ENCODE results near the gene TTC29.

Gene TTC29

DNA sequence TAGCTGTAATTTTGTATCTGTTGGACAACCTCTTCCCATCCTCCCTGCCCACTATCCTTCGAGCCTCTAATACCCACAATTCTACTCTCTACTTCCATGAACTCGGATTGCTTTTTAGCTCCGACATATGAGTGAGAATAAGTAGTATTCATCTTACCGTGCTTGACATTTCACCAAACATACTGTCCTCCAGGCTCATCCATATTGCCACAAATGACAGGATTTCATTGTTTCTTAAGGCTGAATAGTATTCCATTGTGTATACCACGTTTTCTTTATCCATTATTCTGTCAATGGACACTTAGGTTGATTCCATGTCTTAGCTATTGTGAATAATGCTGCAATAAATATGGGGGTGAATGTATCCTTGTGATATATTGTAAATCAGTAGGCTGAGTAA is 26.4 kb upstream of the TTC29 start:
- H3K36me3 ChIP-seq (ENCODE audit: control insufficient read depth in 2 of 2, insufficient read depth in 1 of 2, low read length in 2 of 2), result no peaks in the 10 kb centered on the region

DNA sequence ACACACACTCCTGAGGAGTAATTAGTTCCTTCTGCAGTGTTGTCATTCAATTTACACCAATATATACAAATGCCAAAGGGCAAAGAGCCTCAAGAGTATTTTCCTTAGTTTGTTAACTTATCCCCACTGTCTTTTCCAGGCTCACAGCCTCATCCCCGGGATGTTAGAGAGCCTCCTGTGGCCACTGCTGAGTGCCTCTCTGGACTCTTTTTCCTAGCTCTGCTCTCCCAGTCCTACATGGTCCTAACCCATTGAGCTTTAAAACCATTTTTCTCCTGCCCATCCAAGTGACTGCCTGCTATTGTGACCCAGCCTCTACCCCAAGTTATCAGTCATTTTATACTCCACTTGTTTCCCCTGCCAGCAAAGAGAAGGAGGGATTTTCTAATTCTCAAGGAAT is 23.5 kb upstream of the TTC29 start:
- Histone ChIP-seq H3K36me3 (ENCODE audit: control insufficient read depth in 2 of 2, insufficient read depth in 1 of 2, low read length in 2 of 2) (no peaks in the 10 kb centered on the region), H3K9me3 (ENCODE audit: control insufficient read depth, insufficient read depth, low read depth, low read length) (no peaks in the 10 kb centered on the region), H3K4me1 (ENCODE audit: control insufficient read depth, insufficient read depth, low read length) (no peaks in the 10 kb centered on the region), H3K4me3 (ENCODE audit: low read depth, low read length) (no peak overlapping the region), H3K27ac (ENCODE audit: extremely low read depth, low read depth, low read length) (no peak overlapping the region)
- TF ChIP-seq ZNF530 (tag by site-specific recombination; IDR thresholded peaks at IDR 0.05; ENCODE audit: low read depth), result no peak
- TF ChIP-seq SETDB1 (IDR thresholded peaks at IDR 0.05; ENCODE audit: insufficient read length, low read length), result peak; percentile 32
- no peak for TF ChIP-seq ZBTB8A (tag by site-specific recombination; IDR thresholded peaks at IDR 0.05)
- POLR2A ChIA-PET, result no interaction called here
- CTCF ChIA-PET, result interaction anchor here (0.6 kb wide), 1 partner anchor 1000 kb away, joined by 4 read pairs; no protein-coding TSS in a partner anchor

More for the DNA sequence above, 26.4 kb upstream of the TTC29 start:
- TF ChIP-seq GLIS1 (tag by site-specific recombination; IDR thresholded peaks at IDR 0.05) (no peak), ZNF311 (tag by site-specific recombination; IDR thresholded peaks at IDR 0.05; ENCODE audit: borderline replicate concordance) (no peak), SETDB1 (IDR thresholded peaks at IDR 0.05; ENCODE audit: insufficient read length, low read length) (no peak), ZNF501 (tag by site-specific recombination; IDR thresholded peaks at IDR 0.05) (no peak), ZNF677 (tag by site-specific recombination; IDR thresholded peaks at IDR 0.05) (no peak)
- Histone ChIP-seq H3K4me3 (ENCODE audit: low read depth, low read length) (no peak overlapping the region), H3K9me3 (ENCODE audit: control insufficient read depth, insufficient read depth, low read depth, low read length) (no peaks in the 10 kb centered on the region), H3K27ac (ENCODE audit: extremely low read depth, low read depth, low read length) (no peak overlapping the region), H3K4me1 (ENCODE audit: control insufficient read depth, insufficient read depth, low read length) (peaks cover 6% of the 10 kb centered on the region; the same call in 1 of the 2 replicates)
- ChIA-PET CTCF (no interaction called here), POLR2A (no interaction called here)

DNA sequence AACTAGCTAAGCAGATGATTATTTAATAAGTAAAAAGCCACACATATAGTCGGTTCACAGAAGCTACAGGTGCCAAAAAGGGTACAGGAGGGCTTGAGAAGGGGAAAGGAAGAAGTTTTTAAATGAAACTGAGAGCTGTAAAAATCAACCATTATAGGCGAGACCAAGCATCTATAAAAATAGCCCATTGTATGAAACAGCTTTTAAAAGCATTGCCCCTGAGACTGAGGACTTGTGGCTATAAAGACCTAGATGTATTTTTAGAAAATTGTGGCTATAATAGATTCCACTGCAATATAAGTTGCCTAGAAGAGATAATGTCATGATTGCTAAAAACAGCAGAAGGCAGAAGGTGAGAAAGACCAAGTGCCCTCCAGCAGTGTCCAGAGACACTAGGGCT is 15.0 kb upstream of the TTC29 start:
- H3K4me3 ChIP-seq (ENCODE audit: low read depth, low read length), result no peak overlapping the region
- no peaks in the 10 kb centered on the region for H3K36me3 ChIP-seq (ENCODE audit: control insufficient read depth in 2 of 2, insufficient read depth in 1 of 2, low read length in 2 of 2)
- no peaks in the 10 kb centered on the region for H3K9me3 ChIP-seq (ENCODE audit: control insufficient read depth, insufficient read depth, low read depth, low read length)
- ChIA-PET CTCF (no interaction called here), POLR2A (no interaction called here)
- no peak overlapping the region for H3K27ac ChIP-seq (ENCODE audit: extremely low read depth, low read depth, low read length)
- TF ChIP-seq SCRT2 (tag by site-specific recombination; IDR thresholded peaks at IDR 0.05) (peak; percentile 39; the same call in 1 of the 2 replicates), ZNF830 (tag by site-specific recombination; IDR thresholded peaks at IDR 0.05; ENCODE audit: low read depth) (no peak)
- H3K4me1 ChIP-seq (ENCODE audit: control insufficient read depth, insufficient read depth, low read length), result peaks cover 6% of the 10 kb centered on the region; the same call in 1 of the 2 replicates

DNA sequence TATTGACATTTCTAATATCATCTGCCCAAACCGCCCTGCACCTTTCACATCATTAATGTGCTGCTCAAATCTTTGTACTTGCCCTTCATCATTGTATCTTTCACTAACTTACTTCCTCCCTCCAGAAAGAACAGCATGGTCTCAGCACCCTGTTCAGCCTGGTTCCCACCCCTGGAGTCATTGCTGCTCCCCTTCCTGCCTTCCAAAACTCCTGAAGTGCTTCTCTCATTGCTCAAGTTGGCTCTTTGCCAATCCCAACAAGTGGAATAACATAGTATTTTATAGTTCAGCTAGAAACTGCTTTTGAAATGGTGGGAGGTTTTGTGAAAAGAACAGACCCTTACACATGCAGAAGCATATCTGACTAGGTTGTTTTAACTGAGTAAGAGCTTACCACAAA is 14.0 kb upstream of the TTC29 start:
- no peaks in the 10 kb centered on the region for H3K9me3 ChIP-seq (ENCODE audit: control insufficient read depth, insufficient read depth, low read depth, low read length)
- no peak overlapping the region for H3K4me3 ChIP-seq (ENCODE audit: low read depth, low read length)
- H3K27ac ChIP-seq (ENCODE audit: extremely low read depth, low read depth, low read length), result no peak overlapping the region
- no peaks in the 10 kb centered on the region for H3K36me3 ChIP-seq (ENCODE audit: control insufficient read depth in 2 of 2, insufficient read depth in 1 of 2, low read length in 2 of 2)
- POLR2A ChIA-PET, result no interaction called here
- peak; percentile 47 for TF ChIP-seq ZIC2 (tag by site-specific recombination; IDR thresholded peaks at IDR 0.05)
- TF ChIP-seq KLF9 (tag by site-specific recombination; IDR thresholded peaks at IDR 0.05; ENCODE audit: low read depth), result no peak
- 0 out of 2 replicates have a peak, but pooled peaks have one; percentile 26 for TF ChIP-seq FEZF1 (tag by site-specific recombination; IDR thresholded peaks at IDR 0.05)
- TF ChIP-seq, protein P1, sequence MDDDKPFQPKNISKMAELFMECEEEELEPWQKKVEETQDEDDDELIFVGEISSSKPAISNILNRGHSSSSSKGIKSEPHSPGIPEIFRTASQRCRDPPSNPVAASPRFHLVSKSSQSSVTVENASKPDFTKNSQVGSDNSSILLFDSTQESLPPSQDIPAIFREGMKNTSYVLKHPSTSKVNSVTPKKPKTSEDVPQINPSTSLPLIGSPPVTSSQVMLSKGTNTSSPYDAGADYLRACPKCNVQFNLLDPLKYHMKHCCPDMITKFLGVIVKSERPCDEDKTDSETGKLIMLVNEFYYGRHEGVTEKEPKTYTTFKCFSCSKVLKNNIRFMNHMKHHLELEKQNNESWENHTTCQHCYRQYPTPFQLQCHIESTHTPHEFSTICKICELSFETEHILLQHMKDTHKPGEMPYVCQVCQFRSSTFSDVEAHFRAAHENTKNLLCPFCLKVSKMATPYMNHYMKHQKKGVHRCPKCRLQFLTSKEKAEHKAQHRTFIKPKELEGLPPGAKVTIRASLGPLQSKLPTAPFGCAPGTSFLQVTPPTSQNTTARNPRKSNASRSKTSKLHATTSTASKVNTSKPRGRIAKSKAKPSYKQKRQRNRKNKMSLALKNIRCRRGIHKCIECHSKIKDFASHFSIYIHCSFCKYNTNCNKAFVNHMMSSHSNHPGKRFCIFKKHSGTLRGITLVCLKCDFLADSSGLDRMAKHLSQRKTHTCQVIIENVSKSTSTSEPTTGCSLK (tag by site-specific recombination; IDR thresholded peaks at IDR 0.05), result no peak
- TF ChIP-seq SCRT2 (tag by site-specific recombination; IDR thresholded peaks at IDR 0.05), result 0 out of 2 replicates have a peak, but pooled peaks have one; percentile 10
- TF ChIP-seq, protein P2, sequence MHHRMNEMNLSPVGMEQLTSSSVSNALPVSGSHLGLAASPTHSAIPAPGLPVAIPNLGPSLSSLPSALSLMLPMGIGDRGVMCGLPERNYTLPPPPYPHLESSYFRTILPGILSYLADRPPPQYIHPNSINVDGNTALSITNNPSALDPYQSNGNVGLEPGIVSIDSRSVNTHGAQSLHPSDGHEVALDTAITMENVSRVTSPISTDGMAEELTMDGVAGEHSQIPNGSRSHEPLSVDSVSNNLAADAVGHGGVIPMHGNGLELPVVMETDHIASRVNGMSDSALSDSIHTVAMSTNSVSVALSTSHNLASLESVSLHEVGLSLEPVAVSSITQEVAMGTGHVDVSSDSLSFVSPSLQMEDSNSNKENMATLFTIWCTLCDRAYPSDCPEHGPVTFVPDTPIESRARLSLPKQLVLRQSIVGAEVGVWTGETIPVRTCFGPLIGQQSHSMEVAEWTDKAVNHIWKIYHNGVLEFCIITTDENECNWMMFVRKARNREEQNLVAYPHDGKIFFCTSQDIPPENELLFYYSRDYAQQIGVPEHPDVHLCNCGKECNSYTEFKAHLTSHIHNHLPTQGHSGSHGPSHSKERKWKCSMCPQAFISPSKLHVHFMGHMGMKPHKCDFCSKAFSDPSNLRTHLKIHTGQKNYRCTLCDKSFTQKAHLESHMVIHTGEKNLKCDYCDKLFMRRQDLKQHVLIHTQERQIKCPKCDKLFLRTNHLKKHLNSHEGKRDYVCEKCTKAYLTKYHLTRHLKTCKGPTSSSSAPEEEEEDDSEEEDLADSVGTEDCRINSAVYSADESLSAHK (tag by site-specific recombination; IDR thresholded peaks at IDR 0.05), result peak; percentile 48
- TF ChIP-seq ZNF544 (tag by site-specific recombination; IDR thresholded peaks at IDR 0.05), result 0 out of 2 replicates have a peak, but pooled peaks have one; percentile 42
- peak; percentile 53 for TF ChIP-seq ZNF341 (tag by site-specific recombination; IDR thresholded peaks at IDR 0.05; ENCODE audit: low read depth)
- TF ChIP-seq, protein P3, sequence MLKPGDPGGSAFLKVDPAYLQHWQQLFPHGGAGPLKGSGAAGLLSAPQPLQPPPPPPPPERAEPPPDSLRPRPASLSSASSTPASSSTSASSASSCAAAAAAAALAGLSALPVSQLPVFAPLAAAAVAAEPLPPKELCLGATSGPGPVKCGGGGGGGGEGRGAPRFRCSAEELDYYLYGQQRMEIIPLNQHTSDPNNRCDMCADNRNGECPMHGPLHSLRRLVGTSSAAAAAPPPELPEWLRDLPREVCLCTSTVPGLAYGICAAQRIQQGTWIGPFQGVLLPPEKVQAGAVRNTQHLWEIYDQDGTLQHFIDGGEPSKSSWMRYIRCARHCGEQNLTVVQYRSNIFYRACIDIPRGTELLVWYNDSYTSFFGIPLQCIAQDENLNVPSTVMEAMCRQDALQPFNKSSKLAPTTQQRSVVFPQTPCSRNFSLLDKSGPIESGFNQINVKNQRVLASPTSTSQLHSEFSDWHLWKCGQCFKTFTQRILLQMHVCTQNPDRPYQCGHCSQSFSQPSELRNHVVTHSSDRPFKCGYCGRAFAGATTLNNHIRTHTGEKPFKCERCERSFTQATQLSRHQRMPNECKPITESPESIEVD (tag by site-specific recombination; IDR thresholded peaks at IDR 0.05), result 0 out of 2 replicates have a peak, but pooled peaks have one; percentile 21
- no peak for TF ChIP-seq ZNF366 (tag by site-specific recombination; conservative IDR thresholded peaks at IDR 0.05)
- peak; percentile 45; the same call in 1 of the 2 replicates for TF ChIP-seq ZNF561 (tag by site-specific recombination; IDR thresholded peaks at IDR 0.05; ENCODE audit: borderline replicate concordance)
- TF ChIP-seq ZNF660 (tag by site-specific recombination; IDR thresholded peaks at IDR 0.05), result 0 out of 2 replicates have a peak, but pooled peaks have one; percentile 48
- H3K4me1 ChIP-seq (ENCODE audit: control insufficient read depth, insufficient read depth, low read length), result peaks cover 6% of the 10 kb centered on the region; the same call in 1 of the 2 replicates
- CTCF ChIA-PET, result no interaction called here

Measured in HEK293 (cell line).